ENCODE measurements around the gene LGALS4.
"Not testable (repeated sequence)": the region's sequence is repeated elsewhere in the genome, so short reads cannot be mapped to it uniquely, and the experiment has no call there.

Gene LGALS4

DNA sequence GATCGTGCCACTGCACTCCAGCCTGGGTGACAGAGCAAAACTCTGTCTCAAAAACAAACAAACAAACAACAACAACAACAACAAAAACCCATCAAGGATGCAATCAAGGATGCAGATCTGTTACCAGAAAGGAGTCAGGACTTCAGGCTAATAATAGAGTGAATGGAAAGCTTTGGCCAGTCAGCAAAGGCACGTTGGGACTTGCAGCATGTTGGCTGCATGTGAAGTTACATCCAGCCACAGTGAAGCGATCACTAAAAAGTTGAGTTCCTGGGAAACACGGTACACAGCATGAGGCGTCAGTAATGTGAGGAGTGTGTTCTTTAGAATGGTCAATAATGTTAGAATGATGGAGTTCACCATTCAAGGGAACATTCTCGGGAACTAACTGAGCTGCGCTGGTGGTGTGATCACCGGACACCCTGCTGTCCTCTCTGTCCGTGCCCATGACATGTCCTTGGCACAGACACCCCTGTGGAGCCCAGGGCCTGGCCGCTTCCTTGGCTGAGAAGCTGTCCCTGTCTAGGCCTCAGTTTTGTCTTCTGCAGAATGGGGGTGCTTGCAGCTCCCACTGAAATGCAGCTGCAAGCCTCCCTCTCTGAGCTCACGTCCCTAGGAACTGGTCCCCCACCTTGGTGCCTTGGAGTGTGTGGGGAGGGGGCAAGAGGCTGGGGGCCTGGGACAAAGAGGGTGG lies 26.0 kb downstream of the LGALS4 start:
- TF ChIP-seq, protein P1, sequence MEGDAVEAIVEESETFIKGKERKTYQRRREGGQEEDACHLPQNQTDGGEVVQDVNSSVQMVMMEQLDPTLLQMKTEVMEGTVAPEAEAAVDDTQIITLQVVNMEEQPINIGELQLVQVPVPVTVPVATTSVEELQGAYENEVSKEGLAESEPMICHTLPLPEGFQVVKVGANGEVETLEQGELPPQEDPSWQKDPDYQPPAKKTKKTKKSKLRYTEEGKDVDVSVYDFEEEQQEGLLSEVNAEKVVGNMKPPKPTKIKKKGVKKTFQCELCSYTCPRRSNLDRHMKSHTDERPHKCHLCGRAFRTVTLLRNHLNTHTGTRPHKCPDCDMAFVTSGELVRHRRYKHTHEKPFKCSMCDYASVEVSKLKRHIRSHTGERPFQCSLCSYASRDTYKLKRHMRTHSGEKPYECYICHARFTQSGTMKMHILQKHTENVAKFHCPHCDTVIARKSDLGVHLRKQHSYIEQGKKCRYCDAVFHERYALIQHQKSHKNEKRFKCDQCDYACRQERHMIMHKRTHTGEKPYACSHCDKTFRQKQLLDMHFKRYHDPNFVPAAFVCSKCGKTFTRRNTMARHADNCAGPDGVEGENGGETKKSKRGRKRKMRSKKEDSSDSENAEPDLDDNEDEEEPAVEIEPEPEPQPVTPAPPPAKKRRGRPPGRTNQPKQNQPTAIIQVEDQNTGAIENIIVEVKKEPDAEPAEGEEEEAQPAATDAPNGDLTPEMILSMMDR (IDR thresholded peaks at IDR 0.05; ENCODE audit: insufficient read depth, low read length, poor library complexity, severe bottlenecking), result no peak
- H3K36me3 ChIP-seq (ENCODE audit: control insufficient read depth, insufficient read depth, low read length), result no peaks in the 10 kb centered on the region
- no peak overlapping the region for H3K4me3 ChIP-seq (replicated peaks; ENCODE audit: low read depth, low read length)
- DNase-seq (ENCODE audit: extremely low read depth, insufficient read length), result no peak
- no peaks in the 10 kb centered on the region for H3K27me3 ChIP-seq (replicated peaks; ENCODE audit: control insufficient read depth, insufficient read depth, low read length)

DNA sequence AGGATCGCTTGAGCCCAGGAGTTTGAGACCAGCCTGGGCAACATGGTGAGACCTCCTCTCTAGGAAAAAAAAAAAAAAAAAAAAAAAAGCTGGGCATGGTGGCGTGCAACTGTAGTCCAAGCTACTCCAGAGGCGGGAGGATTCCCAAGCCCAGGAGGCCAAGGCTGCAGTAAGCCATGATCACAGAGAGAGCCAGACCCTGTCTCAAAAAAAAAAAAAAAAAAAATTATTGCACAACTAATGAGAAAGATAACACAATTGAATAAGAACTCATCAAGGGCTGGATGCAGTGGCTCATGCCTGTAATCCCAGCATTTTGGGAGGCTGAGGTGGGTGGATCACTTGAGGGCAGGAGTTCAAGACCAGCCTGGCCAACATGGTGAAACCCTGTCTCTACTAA lies 26.7 kb downstream of the LGALS4 start:
- not testable (repeated sequence) for H3K36me3 ChIP-seq (ENCODE audit: control insufficient read depth, insufficient read depth, low read length); DNase-seq (ENCODE audit: extremely low read depth, insufficient read length); H3K27me3 ChIP-seq (replicated peaks; ENCODE audit: control insufficient read depth, insufficient read depth, low read length); H3K4me3 ChIP-seq (replicated peaks; ENCODE audit: low read depth, low read length)

DNA sequence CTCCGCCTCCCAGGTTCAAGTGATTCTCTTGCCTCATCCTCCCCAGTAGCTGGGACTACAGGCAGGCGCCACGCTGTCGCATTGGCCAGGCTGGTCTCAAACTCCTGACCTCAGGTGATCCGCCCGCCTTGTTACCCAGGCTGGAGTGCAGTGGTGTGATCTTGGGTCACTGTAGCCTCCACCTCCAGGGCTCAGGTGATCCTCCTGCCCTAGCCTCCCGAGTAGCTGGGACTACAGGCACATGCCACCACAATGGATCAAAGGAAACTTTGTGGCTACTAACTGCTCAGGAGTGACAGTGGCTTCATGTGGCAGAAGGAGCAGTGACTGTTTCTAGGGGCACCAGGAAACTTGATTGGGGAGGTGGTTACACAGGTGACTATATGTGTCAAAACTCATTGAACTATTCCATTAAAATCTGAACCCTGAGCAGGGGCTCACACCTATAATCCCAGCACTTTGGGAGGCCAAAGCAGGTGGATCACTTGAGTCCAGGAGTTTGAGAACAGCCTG lies 27.5 kb downstream of the LGALS4 start:
- Histone ChIP-seq H3K4me3 (replicated peaks; ENCODE audit: low read depth, low read length) (no peak overlapping the region), H3K36me3 (ENCODE audit: control insufficient read depth, insufficient read depth, low read length) (no peaks in the 10 kb centered on the region), H3K27me3 (replicated peaks; ENCODE audit: control insufficient read depth, insufficient read depth, low read length) (no peaks in the 10 kb centered on the region)
- TF ChIP-seq, protein P1 (IDR thresholded peaks at IDR 0.05; ENCODE audit: insufficient read depth, low read length, poor library complexity, severe bottlenecking), result no peak
- DNase-seq (ENCODE audit: extremely low read depth, insufficient read length), result no peak

DNA sequence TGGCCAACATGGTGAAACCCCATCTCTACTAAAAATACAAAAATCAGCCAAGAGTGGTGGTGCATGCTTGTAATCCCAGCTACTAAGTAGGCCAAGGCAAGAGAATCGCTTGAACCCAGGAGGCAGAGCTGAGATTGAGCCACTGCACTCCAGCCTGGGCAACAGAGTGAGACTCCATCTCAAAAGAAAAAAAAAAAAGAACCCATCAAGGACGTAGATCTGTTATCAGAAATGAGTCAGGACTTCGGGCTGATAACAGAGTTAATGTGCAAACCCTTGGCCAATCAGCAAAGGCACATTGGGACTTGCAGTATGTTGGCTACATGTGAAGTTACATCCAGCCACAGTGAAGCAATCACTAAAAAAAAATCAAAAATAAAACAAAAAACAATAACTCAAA lies 28.5 kb downstream of the LGALS4 start:
- H3K4me3 ChIP-seq (replicated peaks; ENCODE audit: low read depth, low read length), result no peak overlapping the region
- no peaks in the 10 kb centered on the region for H3K36me3 ChIP-seq (ENCODE audit: control insufficient read depth, insufficient read depth, low read length)
- H3K27me3 ChIP-seq (replicated peaks; ENCODE audit: control insufficient read depth, insufficient read depth, low read length), result no peaks in the 10 kb centered on the region
- no peak for DNase-seq (ENCODE audit: extremely low read depth, insufficient read length)
- TF ChIP-seq, protein P1 (IDR thresholded peaks at IDR 0.05; ENCODE audit: insufficient read depth, low read length, poor library complexity, severe bottlenecking), result no peak

DNA sequence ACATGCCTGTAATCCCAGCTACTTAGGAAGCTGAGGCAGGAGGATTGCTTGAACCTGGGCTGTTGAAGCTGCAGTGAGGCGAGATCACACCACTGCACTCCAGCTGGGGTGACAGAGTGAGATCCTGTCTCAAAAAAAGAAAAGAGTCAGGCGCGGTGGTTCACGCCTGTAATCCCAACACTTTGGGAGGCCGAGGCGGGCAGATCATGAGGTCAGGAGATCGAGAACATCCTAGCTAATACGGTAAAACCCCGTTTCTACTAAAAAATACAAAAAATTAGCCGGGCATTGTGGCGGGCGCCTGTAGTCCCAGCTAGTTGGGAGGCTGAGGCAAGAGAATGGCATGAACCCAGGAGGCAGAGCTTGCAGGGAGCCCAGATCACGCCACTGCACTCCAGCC lies 30.5 kb downstream of the LGALS4 start:
- DNase-seq (ENCODE audit: extremely low read depth, insufficient read length); H3K27me3 ChIP-seq (replicated peaks; ENCODE audit: control insufficient read depth, insufficient read depth, low read length); H3K36me3 ChIP-seq (ENCODE audit: control insufficient read depth, insufficient read depth, low read length); H3K4me3 ChIP-seq (replicated peaks; ENCODE audit: low read depth, low read length): not testable (repeated sequence)

DNA sequence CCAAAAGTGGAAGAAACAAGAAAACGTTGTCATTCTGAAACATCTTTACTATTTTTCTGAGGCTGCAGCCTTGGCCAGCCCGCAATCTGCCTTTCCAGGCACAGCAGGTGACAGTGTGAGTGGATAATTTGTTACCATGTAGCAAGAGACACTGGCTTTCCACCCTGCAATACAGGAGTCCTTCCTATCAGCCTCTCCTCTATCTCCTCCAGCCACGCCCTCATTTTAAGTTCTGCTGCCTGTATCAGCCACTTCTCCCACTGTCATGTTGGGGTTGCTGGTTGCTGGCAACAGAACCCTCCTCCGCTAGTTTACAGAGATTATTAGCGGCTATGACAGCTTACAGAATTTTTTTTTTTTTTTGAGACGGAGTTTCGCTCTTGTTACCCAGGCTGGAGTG lies 31.7 kb downstream of the LGALS4 start:
- no peaks in the 10 kb centered on the region for H3K36me3 ChIP-seq (ENCODE audit: control insufficient read depth, insufficient read depth, low read length)
- DNase-seq (ENCODE audit: extremely low read depth, insufficient read length), result no peak
- TF ChIP-seq, protein P1 (IDR thresholded peaks at IDR 0.05; ENCODE audit: insufficient read depth, low read length, poor library complexity, severe bottlenecking), result no peak
- H3K4me3 ChIP-seq (replicated peaks; ENCODE audit: low read depth, low read length), result no peak overlapping the region
- H3K27me3 ChIP-seq (replicated peaks; ENCODE audit: control insufficient read depth, insufficient read depth, low read length), result no peaks in the 10 kb centered on the region

DNA sequence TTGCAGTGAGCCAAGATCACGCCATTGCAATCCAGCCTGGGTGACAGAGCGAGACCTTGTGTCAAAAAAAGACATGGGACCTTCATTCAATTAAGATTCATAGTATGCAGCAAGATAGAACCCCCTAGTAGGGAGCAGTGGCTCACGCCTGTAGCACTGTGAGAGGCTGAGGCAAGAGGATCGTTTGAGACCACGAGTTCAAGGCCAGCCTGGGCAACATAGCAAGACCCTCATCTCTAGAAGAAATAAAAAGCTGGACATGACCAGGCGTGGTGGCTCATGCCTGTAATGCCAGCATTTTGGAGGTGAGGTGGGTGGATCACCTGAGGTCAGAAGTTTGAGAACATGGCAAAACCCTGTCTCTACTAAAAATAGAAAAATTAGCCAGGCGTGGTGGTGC lies 32.3 kb downstream of the LGALS4 start:
- TF ChIP-seq, protein P1 (IDR thresholded peaks at IDR 0.05; ENCODE audit: insufficient read depth, low read length, poor library complexity, severe bottlenecking), result no peak

More for the DNA sequence above, 32.3 kb downstream of the LGALS4 start:
- H3K27me3 ChIP-seq (replicated peaks; ENCODE audit: control insufficient read depth, insufficient read depth, low read length), result no peaks in the 10 kb centered on the region
- DNase-seq (ENCODE audit: extremely low read depth, insufficient read length), result no peak
- H3K4me3 ChIP-seq (replicated peaks; ENCODE audit: low read depth, low read length), result no peak overlapping the region
- H3K36me3 ChIP-seq (ENCODE audit: control insufficient read depth, insufficient read depth, low read length), result no peaks in the 10 kb centered on the region
